HepG2 (cell line): ENCODE data around the gene WIPF2. TPM values are rescaled to one million over a fixed set of nuclear protein-coding genes. Genes with fewer than 3 reads are reported as not detected.

ENCODE experiments used
- AGO1 ChIP-seq: fragments of 200-400 bp; formaldehyde crosslinking; IDR thresholded peaks from 2 replicates; pipeline ENCODE4 v1.6.1; 2017; ENCODE audit warnings: mild to moderate bottlenecking, low read depth, low read length, moderate library complexity; ENCODE audit not compliant: poor library complexity, severe bottlenecking
- AKAP8 ChIP-seq: sonication (generic); formaldehyde crosslinking; IDR thresholded peaks from 2 replicates; pipeline ENCODE4 v1.5.1; 2020; ENCODE audit warnings: mild to moderate bottlenecking, missing genetic modification reagents
- NFE2L2 ChIP-seq: fragments of 150-350 bp; IDR thresholded peaks from 2 replicates; pipeline ENCODE4 v1.6.1; 2014; ENCODE audit warnings: low read length
- PHF20 ChIP-seq: sonication (generic); formaldehyde crosslinking; IDR thresholded peaks from 2 replicates; pipeline ENCODE4 v1.5.0; 2020; ENCODE audit warnings: mild to moderate bottlenecking, missing genetic modification reagents
- RBM39 ChIP-seq: fragments of 200-400 bp; formaldehyde crosslinking; IDR thresholded peaks from one replicate; pipeline ENCODE4 v1.6.1; 2018; ENCODE audit warnings: antibody characterized with exemption, mild to moderate bottlenecking, low read depth, low read length; ENCODE audit not compliant: poor library complexity, severe bottlenecking
- RFXANK ChIP-seq: IDR thresholded peaks from 2 replicates; pipeline ENCODE4 v1.6.1; 2016
- SALL2 ChIP-seq: sonication (generic); formaldehyde crosslinking; IDR thresholded peaks from 2 replicates; pipeline ENCODE4 v1.8.1; 2023; ENCODE audit warnings: mild to moderate bottlenecking, missing genetic modification reagents, inconsistent platforms
- SIN3A ChIP-seq: IDR thresholded peaks from 2 replicates; pipeline ENCODE4 v1.6.1; 2011; ENCODE audit warnings: low read depth, mild to moderate bottlenecking, control low read depth, low read length, borderline replicate concordance
- ZNF121 ChIP-seq: sonication (generic); formaldehyde crosslinking; IDR thresholded peaks from 2 replicates; pipeline ENCODE4 v1.5.0; 2020; ENCODE audit warnings: mild to moderate bottlenecking, missing genetic modification reagents
- ZNF160 ChIP-seq: sonication (generic); formaldehyde crosslinking; IDR thresholded peaks from 2 replicates; pipeline ENCODE4 v1.8.0; 2022; ENCODE audit warnings: mild to moderate bottlenecking, inconsistent platforms, missing genetic modification reagents
- ZNF720 ChIP-seq: sonication (generic); formaldehyde crosslinking; IDR thresholded peaks from 2 replicates; pipeline ENCODE4 v1.4.0; 2020; ENCODE audit warnings: missing genetic modification reagents
- ZNF749 ChIP-seq: sonication (generic); formaldehyde crosslinking; IDR thresholded peaks from 2 replicates; pipeline ENCODE4 v1.8.0; 2022; ENCODE audit warnings: mild to moderate bottlenecking, missing genetic modification reagents, moderate library complexity, borderline replicate concordance
- ZNF878 ChIP-seq: sonication (generic); formaldehyde crosslinking; IDR thresholded peaks from 2 replicates; pipeline ENCODE4 v1.8.1; 2023; ENCODE audit warnings: mild to moderate bottlenecking, missing genetic modification reagents, moderate library complexity
- polyA plus RNA-seq, 8 experiments: library from polyadenylated mRNA; depleted of rRNA in 3 of 8; stranded (reverse) in 7 of 8; unstranded in 1 of 8; fragments of >200 nt; fragmentation: Illumina TruSeq in 4 of 8; extraction: Trizol in 4 of 8; gene quantifications; 2 replicates each; pipeline versions ENCODE4 v1.2.1 to v1.2.3, GENCODE V29; 2011 to 2016; ENCODE audit warnings: low read depth in 4 of 8, missing spikeins in 1 of 8, mixed read lengths in 1 of 8; ENCODE audit not compliant: insufficient read depth in 1 of 8
- total RNA-seq, 5 experiments: library from RNA; depleted of rRNA; stranded (reverse); fragments of >200 nt; fragmentation: Illumina TruSeq; extraction: Trizol; gene quantifications; 2 replicates each; pipeline ENCODE4 v1.2.3, GENCODE V29; 2016; ENCODE audit warnings: low read depth in 1 of 5
- TF ChIP-seq, protein P1 (sequence below): sonication (generic); formaldehyde crosslinking; IDR thresholded peaks from 2 replicates; pipeline ENCODE4 v1.4.0; 2020; ENCODE audit warnings: missing genetic modification reagents
- TF ChIP-seq, protein P2 (sequence below): sonication (generic); formaldehyde crosslinking; IDR thresholded peaks from 2 replicates; pipeline ENCODE4 v1.5.0; 2020; ENCODE audit warnings: missing genetic modification reagents
- TF ChIP-seq, protein P3 (sequence below): sonication (generic); formaldehyde crosslinking; IDR thresholded peaks from 2 replicates; pipeline ENCODE4 v1.4.0; 2020; ENCODE audit warnings: mild to moderate bottlenecking, missing genetic modification reagents
- TF ChIP-seq, protein P4 (sequence below): sonication (generic); formaldehyde crosslinking; IDR thresholded peaks from 2 replicates; pipeline ENCODE4 v1.5.0; 2020; ENCODE audit warnings: missing genetic modification reagents
- TF ChIP-seq, protein P5 (sequence below): sonication (generic); formaldehyde crosslinking; IDR thresholded peaks from 2 replicates; pipeline ENCODE4 v1.5.0; 2020; ENCODE audit warnings: missing genetic modification reagents

Gene WIPF2
- total and polyA plus RNA-seq, 2 of the 13 experiments (the other 11 are each of a cell fraction or from before 2014, with no cell fraction given), result 7.2 to 10.8 TPM

DNA sequence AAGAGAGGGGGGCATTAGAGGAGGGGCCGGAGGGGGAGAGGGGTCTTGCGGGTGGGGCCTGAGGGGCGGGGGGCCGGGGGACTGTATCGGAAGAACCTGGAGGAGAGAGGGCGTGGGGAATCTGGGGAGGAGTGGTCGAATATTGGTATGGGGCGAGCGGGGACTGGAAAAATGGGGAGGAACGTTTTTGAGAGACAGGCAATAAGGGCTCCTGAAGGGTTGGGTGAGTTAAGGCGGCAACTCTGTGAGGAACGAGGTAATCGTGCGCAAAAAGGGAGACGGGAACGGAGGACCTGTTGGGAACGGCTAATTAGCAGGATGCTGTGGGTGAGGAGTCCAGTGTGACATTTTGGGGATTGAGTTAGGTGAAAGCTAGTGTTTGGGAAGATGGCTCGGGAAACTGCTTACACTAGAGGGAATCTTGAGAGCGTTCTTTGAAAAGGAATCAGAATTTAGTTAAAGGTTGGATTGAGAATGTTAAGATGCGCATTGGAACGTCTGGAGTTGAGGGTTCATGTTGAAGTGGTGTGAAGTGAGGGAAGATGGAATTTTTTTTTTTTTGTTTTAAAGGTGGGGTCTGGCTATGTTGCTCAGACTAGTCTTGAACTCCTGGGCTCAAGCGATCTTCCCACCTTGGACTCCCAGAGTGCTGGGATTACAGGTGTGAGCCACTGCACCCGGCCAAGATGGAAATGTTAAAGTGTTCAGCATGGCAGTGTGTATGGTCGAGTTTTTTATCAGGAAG, 662 bp downstream of the WIPF2 start (continued):
- TF ChIP-seq, protein P1, sequence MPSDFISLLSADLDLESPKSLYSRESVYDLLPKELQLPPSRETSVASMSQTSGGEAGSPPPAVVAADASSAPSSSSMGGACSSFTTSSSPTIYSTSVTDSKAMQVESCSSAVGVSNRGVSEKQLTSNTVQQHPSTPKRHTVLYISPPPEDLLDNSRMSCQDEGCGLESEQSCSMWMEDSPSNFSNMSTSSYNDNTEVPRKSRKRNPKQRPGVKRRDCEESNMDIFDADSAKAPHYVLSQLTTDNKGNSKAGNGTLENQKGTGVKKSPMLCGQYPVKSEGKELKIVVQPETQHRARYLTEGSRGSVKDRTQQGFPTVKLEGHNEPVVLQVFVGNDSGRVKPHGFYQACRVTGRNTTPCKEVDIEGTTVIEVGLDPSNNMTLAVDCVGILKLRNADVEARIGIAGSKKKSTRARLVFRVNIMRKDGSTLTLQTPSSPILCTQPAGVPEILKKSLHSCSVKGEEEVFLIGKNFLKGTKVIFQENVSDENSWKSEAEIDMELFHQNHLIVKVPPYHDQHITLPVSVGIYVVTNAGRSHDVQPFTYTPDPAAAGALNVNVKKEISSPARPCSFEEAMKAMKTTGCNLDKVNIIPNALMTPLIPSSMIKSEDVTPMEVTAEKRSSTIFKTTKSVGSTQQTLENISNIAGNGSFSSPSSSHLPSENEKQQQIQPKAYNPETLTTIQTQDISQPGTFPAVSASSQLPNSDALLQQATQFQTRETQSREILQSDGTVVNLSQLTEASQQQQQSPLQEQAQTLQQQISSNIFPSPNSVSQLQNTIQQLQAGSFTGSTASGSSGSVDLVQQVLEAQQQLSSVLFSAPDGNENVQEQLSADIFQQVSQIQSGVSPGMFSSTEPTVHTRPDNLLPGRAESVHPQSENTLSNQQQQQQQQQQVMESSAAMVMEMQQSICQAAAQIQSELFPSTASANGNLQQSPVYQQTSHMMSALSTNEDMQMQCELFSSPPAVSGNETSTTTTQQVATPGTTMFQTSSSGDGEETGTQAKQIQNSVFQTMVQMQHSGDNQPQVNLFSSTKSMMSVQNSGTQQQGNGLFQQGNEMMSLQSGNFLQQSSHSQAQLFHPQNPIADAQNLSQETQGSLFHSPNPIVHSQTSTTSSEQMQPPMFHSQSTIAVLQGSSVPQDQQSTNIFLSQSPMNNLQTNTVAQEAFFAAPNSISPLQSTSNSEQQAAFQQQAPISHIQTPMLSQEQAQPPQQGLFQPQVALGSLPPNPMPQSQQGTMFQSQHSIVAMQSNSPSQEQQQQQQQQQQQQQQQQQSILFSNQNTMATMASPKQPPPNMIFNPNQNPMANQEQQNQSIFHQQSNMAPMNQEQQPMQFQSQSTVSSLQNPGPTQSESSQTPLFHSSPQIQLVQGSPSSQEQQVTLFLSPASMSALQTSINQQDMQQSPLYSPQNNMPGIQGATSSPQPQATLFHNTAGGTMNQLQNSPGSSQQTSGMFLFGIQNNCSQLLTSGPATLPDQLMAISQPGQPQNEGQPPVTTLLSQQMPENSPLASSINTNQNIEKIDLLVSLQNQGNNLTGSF (CRISPR knock-in tag), result peak; percentile 8; the same call in 1 of the 2 replicates
- TF ChIP-seq ZNF121 (CRISPR knock-in tag) (peak; percentile 25; the same call in 1 of the 2 replicates), SALL2 (CRISPR knock-in tag) (peak; percentile 0; the same call in 1 of the 2 replicates), AGO1 (no peak), AKAP8 (CRISPR knock-in tag) (0 out of 2 replicates have a peak, but pooled peaks have one; percentile 38), NFE2L2 (no peak), SIN3A (0 out of 2 replicates have a peak, but pooled peaks have one; percentile 1), PHF20 (CRISPR knock-in tag) (no peak), ZNF160 (CRISPR knock-in tag) (0 out of 2 replicates have a peak, but pooled peaks have one; percentile 9), RFXANK (CRISPR knock-in tag) (no peak), ZNF720 (CRISPR knock-in tag) (no peak), ZNF749 (no peak), ZNF878 (CRISPR knock-in tag) (0 out of 2 replicates have a peak, but pooled peaks have one; percentile 5), RBM39 (no peak)
- TF ChIP-seq, protein P2, sequence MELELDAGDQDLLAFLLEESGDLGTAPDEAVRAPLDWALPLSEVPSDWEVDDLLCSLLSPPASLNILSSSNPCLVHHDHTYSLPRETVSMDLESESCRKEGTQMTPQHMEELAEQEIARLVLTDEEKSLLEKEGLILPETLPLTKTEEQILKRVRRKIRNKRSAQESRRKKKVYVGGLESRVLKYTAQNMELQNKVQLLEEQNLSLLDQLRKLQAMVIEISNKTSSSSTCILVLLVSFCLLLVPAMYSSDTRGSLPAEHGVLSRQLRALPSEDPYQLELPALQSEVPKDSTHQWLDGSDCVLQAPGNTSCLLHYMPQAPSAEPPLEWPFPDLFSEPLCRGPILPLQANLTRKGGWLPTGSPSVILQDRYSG, result peak; percentile 46; the same call in 1 of the 2 replicates
- TF ChIP-seq, protein P3, sequence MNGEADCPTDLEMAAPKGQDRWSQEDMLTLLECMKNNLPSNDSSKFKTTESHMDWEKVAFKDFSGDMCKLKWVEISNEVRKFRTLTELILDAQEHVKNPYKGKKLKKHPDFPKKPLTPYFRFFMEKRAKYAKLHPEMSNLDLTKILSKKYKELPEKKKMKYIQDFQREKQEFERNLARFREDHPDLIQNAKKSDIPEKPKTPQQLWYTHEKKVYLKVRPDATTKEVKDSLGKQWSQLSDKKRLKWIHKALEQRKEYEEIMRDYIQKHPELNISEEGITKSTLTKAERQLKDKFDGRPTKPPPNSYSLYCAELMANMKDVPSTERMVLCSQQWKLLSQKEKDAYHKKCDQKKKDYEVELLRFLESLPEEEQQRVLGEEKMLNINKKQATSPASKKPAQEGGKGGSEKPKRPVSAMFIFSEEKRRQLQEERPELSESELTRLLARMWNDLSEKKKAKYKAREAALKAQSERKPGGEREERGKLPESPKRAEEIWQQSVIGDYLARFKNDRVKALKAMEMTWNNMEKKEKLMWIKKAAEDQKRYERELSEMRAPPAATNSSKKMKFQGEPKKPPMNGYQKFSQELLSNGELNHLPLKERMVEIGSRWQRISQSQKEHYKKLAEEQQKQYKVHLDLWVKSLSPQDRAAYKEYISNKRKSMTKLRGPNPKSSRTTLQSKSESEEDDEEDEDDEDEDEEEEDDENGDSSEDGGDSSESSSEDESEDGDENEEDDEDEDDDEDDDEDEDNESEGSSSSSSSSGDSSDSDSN (CRISPR knock-in tag), result peak; percentile 30; the same call in 1 of the 2 replicates
- TF ChIP-seq, protein P4, sequence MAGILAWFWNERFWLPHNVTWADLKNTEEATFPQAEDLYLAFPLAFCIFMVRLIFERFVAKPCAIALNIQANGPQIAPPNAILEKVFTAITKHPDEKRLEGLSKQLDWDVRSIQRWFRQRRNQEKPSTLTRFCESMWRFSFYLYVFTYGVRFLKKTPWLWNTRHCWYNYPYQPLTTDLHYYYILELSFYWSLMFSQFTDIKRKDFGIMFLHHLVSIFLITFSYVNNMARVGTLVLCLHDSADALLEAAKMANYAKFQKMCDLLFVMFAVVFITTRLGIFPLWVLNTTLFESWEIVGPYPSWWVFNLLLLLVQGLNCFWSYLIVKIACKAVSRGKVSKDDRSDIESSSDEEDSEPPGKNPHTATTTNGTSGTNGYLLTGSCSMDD (CRISPR knock-in tag), result 0 out of 2 replicates have a peak, but pooled peaks have one; percentile 28
- TF ChIP-seq, protein P5, sequence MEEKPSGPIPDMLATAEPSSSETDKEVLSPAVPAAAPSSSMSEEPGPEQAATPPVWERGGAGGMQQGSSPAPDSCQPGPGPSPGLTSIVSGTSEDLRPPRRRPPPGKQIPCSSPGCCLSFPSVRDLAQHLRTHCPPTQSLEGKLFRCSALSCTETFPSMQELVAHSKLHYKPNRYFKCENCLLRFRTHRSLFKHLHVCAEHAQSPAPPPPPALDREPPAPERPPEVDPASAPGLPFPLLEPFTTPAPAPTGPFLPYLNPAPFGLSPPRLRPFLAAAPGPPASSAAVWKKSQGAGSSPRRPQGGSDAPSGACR, result 0 out of 2 replicates have a peak, but pooled peaks have one; percentile 3
